GM19035 (cell line): Measurements from ENCODE around the gene IGLL5.

Experiments
- ATAC-seq: cut with Tn5 transposase; IDR thresholded peaks from one replicate; pipeline ENCODE4 v1.9.1; 2021; ENCODE audit not compliant: unreplicated experiment

IGLL5 gene

GRCh38 chr22:22887621-22888503 is at the start of gene IGLL5:
Gene IGLL5, plus strand, starts transcription at chr22:22887816. Its CDS starts 238 bp downstream, at chr22:22888054.
- ATAC-seq, result no peak

- no peak for ATAC-seq
Measured at GRCh38 chr22:22838148-22838786, 49.3 kb upstream of the IGLL5 start.

GRCh38 chr22:22839570-22840314 is 47.9 kb upstream of the IGLL5 start:
- ATAC-seq, result no peak

- ATAC-seq, result no peak
Measured at GRCh38 chr22:22840780-22841179, 46.8 kb upstream of the IGLL5 start.

- ATAC-seq, result no peak
Measured at GRCh38 chr22:22841598-22841997, 46.0 kb upstream of the IGLL5 start.

- no peak for ATAC-seq
Measured at GRCh38 chr22:22842085-22842484, 45.5 kb upstream of the IGLL5 start.

- no peak for ATAC-seq
Measured at GRCh38 chr22:22843848-22844247, 43.8 kb upstream of the IGLL5 start.

- no peak for ATAC-seq
Measured at GRCh38 chr22:22847241-22847640, 40.4 kb upstream of the IGLL5 start.

GRCh38 chr22:22848364-22848866 is 39.2 kb upstream of the IGLL5 start:
- no peak for ATAC-seq

GRCh38 chr22:22849640-22850610 is 37.7 kb upstream of the IGLL5 start:
- ATAC-seq, result no peak

- ATAC-seq, result no peak
Measured at GRCh38 chr22:22851969-22852368, 35.6 kb upstream of the IGLL5 start.

GRCh38 chr22:22853713-22854112 is 33.9 kb upstream of the IGLL5 start:
- no peak for ATAC-seq

GRCh38 chr22:22854466-22854865 is 33.1 kb upstream of the IGLL5 start:
- no peak for ATAC-seq

GRCh38 chr22:22855085-22855484 is 32.5 kb upstream of the IGLL5 start:
- ATAC-seq, result no peak

- ATAC-seq, result no peak
Measured at GRCh38 chr22:22855617-22856308, 31.9 kb upstream of the IGLL5 start.

- no peak for ATAC-seq
Measured at GRCh38 chr22:22856364-22856763, 31.3 kb upstream of the IGLL5 start.

- no peak for ATAC-seq
Measured at GRCh38 chr22:22856885-22857606, 30.6 kb upstream of the IGLL5 start.

- ATAC-seq, result no peak
Measured at GRCh38 chr22:22857607-22858558, 29.7 kb upstream of the IGLL5 start.
